ENCODE results near the gene FBXL2.

DNA sequence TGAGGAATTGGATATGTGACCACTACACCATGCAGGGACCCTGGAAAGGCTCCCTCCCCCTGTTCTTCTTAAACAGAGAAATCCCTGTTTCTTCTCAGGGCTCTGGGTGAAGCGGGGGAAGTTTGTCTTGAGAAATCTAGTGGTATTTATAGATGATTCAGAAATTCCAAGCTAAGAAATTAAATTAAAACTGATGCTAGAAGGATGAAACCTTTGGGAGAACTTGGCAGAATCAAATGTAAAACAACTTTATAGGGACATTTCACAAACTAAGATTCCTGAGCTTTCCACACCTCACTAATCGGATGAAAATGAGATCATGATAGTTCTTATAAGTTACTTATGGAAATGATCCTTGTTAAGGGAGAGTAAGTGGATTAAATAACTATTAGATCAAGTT is 54.2 kb downstream of the FBXL2 start:
- TF ChIP-seq EP300 (IDR thresholded peaks at IDR 0.05) (no peak), POLR2A (IDR thresholded peaks at IDR 0.05; ENCODE audit: low read depth) (no peak)
- TF ChIP-seq, protein P1, sequence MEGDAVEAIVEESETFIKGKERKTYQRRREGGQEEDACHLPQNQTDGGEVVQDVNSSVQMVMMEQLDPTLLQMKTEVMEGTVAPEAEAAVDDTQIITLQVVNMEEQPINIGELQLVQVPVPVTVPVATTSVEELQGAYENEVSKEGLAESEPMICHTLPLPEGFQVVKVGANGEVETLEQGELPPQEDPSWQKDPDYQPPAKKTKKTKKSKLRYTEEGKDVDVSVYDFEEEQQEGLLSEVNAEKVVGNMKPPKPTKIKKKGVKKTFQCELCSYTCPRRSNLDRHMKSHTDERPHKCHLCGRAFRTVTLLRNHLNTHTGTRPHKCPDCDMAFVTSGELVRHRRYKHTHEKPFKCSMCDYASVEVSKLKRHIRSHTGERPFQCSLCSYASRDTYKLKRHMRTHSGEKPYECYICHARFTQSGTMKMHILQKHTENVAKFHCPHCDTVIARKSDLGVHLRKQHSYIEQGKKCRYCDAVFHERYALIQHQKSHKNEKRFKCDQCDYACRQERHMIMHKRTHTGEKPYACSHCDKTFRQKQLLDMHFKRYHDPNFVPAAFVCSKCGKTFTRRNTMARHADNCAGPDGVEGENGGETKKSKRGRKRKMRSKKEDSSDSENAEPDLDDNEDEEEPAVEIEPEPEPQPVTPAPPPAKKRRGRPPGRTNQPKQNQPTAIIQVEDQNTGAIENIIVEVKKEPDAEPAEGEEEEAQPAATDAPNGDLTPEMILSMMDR (IDR thresholded peaks at IDR 0.05) = no peak
